Heart right ventricle (tissue), 16 donors: ENCODE measurements around the gene ADGRG4. TPM values are rescaled to one million over a fixed set of nuclear protein-coding genes. Genes with fewer than 3 reads are reported as not detected.
A peak's percentile ranks its signal among the peaks of the same experiment; 100 is the strongest.

Experiments
- ATAC-seq, 8 donors: fragments of 200-7000 bp; cut with Tn5 transposase; one replicate each; pipeline ENCODE4 v1.9.1; 2020; ENCODE audit warnings: mild to moderate bottlenecking in 8 of 8, moderate library complexity in 8 of 8, moderate number of reproducible peaks in 1 of 8
- DNase-seq, 2 donors: peaks; one replicate each; pipeline ENCODE4 v3.0.0-alpha.2; 2020
- H3K27ac ChIP-seq, 10 donors: fragments of 200-600 bp; sonication (generic) in 2 of 10; one replicate each; pipeline versions ENCODE4 v1.5.0 to v1.8.0; 2020 to 2022; ENCODE audit warnings: mild to moderate bottlenecking in 3 of 10
- H3K27me3 ChIP-seq, 7 donors: fragments of 200-600 bp; one replicate each; pipeline ENCODE4 v1.8.0; 2021 to 2022; ENCODE audit warnings: mild to moderate bottlenecking in 2 of 7
- H3K36me3 ChIP-seq, 9 donors: fragments of 200-600 bp; sonication (generic) in 1 of 9; one replicate each; pipeline versions ENCODE4 v1.5.0 to v1.8.0; 2020 to 2022; ENCODE audit warnings: mild to moderate bottlenecking in 2 of 9
- H3K4me1 ChIP-seq, 9 donors: fragments of 200-600 bp; sonication (generic) in 1 of 9; one replicate each; pipeline versions ENCODE4 v1.5.0 to v1.8.0; 2020 to 2022; ENCODE audit warnings: mild to moderate bottlenecking in 4 of 9
- H3K4me3 ChIP-seq, 10 donors: fragments of 200-600 bp; sonication (generic) in 2 of 10; one replicate each; pipeline versions ENCODE4 v1.5.0 to v1.8.0; 2020 to 2022; ENCODE audit warnings: mild to moderate bottlenecking in 7 of 10, moderate library complexity in 2 of 10
- H3K9me3 ChIP-seq, 11 donors: fragments of 200-600 bp in 10 of 11; sonication (generic) in 2 of 11; one replicate each; pipeline versions ENCODE4 v1.5.0 to v1.8.0; 2013 to 2022; ENCODE audit warnings: mild to moderate bottlenecking in 2 of 11, control low read depth in 1 of 11, moderate library complexity in 1 of 11
- CTCF ChIP-seq, 9 donors: fragments of 200-600 bp; sonication (generic) in 2 of 9; IDR thresholded peaks; one replicate each; pipeline versions ENCODE4 v1.5.0 to v1.8.0; 2021 to 2022; ENCODE audit warnings: antibody characterized with exemption in 9 of 9, mild to moderate bottlenecking in 5 of 9, moderate library complexity in 1 of 9
- WGBS, 2 donors: extraction: QIAGEN DNeasy Blood & Tissue Kit; methylation state at CpG; one replicate each; pipeline ENCODE4 v1.1.7; 2013; ENCODE audit warnings: inconsistent platforms in 1 of 2; 5-methylcytosine and 5-hydroxymethylcytosine counted together
- intact Hi-C, 10 donors: fragments of 100-400 bp; cut with DNase I; formaldehyde crosslinking; loops; one replicate each; pipeline versions ENCODE4 v1.11.1 to v1.14.2; 2022
- polyA plus RNA-seq, 2 donors: library from polyadenylated mRNA; stranded (reverse); fragments of 200-250 nt; gene quantifications; one replicate each; pipeline ENCODE4 v1.2.3, GENCODE V29; 2013
- total RNA-seq, 10 donors: library from RNA; stranded (reverse); fragmentation: NEBNext Ultra II Directional in 3 of 10; extraction: Animal tissue kit (Norgen Biotek cat#: 25700) in 3 of 10; gene quantifications; one replicate each; pipeline versions ENCODE4 v1.2.1 to v1.2.4, GENCODE V29; 2021 to 2023
- donor health status: Arrhythmogenic right ventricular cardiomyopathy.
- donor health status: ischemic (EF 13 %, LVEDD 7.1; RV severe dilation, severe dysfunction).
- donor health status: healthy with polysubstance abuse.
- donor health status: DM: no; HTN: yes; CAD: no.
- donor health status: DM: no; HTN: no; CAD: no.
- donor health status: ischemic (EF 25% LVEDD 6.9; RV normal size, moderate dysfunction).
- donor health status: ischemic (EF 25% LVEDD 5.7; RV mildly dilated, moderate dysfunction).
- donor health status: healthy.
- donor health status: DM: yes; HTN: yes; CAD: no.
- donor health status: Ischemic cardiomyopathy.
- donor health status: ischemic (EF 35%, LVEDD 5.7; RV mildly dilated, moderate dysfunction).
- donor health status: nonischemic (EF 11% LVEDD 7.7; RV severe dilation, severe dysfunction).
- donor health status: DM: yes; HTN: yes; CAD: no.
- donor health status: PGD.
- donor health status: ischemic (EF 29% LVEDD 5.4; RV normal size, mild dysfunction).
- donor health status: nonischemic (EF 23%, LVEDD 6.1; RV moderate dilation, normal function).

ADGRG4 gene
- total and polyA plus RNA-seq, 12 donors, result 0.02 to 0.09 TPM; not detected in 10

DNA sequence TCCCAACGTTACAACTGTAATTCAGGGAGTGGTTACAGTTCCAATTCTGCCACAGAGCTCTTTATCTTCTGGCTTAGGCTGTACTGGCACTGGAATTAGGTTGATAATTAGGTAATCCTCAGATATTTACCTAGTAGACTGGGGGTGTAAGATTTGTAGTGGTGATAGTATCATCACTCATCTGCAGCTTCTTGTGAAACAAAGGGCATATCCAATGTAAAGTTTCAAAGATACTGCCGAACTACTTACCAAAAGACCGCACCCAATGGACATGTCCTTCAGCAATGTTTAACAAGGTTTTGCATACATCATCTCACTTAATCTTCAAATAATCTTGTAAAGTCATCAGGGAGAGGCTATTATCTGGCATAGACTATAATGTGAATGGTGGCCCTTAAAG, 20.8 kb downstream of the ADGRG4 start:
- 69 to 76% methylated on average over 3 of the region's 3 CpGs for WGBS, 2 donors
- no peaks in the 10 kb centered on the region for H3K36me3 ChIP-seq
- H3K27ac ChIP-seq, result no peak overlapping the region
- intact Hi-C loops, result no loop called here
- ATAC-seq (no peak), DNase-seq (no peak)
- no peak overlapping the region for H3K4me3 ChIP-seq
- no peaks in the 10 kb centered on the region for H3K4me1 ChIP-seq
- peaks cover 0 to 15% (median 0%) of the 10 kb centered on the region in 7 donors for H3K27me3 ChIP-seq
- H3K9me3 ChIP-seq, result no peaks in the 10 kb centered on the region
- no peak for TF ChIP-seq CTCF (IDR thresholded peaks at IDR 0.05)

GRCh38 chrX:136322064-136322463, 21.3 kb downstream of the ADGRG4 start:
- DNase-seq, result no peak
- intact Hi-C loops, result no loop called here
- peaks cover 0 to 13% (median 0%) of the 10 kb centered on the region in 7 donors for H3K27me3 ChIP-seq
- no peaks in the 10 kb centered on the region for H3K36me3 ChIP-seq
- no peaks in the 10 kb centered on the region for H3K4me1 ChIP-seq
- H3K9me3 ChIP-seq, result no peaks in the 10 kb centered on the region
- H3K4me3 ChIP-seq, result no peak overlapping the region
- WGBS, 2 donors, result 55 to 57% methylated on average over 2 of the region's 2 CpGs
- no peak for TF ChIP-seq CTCF (IDR thresholded peaks at IDR 0.05)
- peak in 2 of 8 donors; percentile 27 to 41 for ATAC-seq
- no peak overlapping the region for H3K27ac ChIP-seq

DNA sequence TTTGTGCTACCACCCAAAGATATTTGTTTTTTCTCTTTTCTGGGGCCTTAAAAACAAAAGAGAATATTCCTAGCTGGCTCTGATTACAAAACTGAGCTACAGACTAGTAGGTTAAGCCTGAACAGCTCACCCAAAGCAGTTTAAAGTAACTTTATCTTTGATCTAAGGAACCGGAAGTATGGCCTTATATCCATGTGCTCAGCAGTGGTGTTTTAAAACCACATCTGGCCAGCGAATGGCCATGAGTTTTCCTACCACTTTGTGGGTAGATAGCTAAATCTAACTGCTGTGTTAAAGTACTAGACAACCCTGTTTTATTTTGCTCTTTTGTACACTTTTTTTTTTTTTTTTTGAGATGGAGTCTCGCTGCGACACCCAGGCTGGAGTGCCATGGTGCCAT, 24.6 kb downstream of the ADGRG4 start:
- H3K4me1 ChIP-seq, result no peaks in the 10 kb centered on the region
- H3K36me3 ChIP-seq, result no peaks in the 10 kb centered on the region
- H3K27me3 ChIP-seq, result peaks cover 0 to 9% (median 0%) of the 10 kb centered on the region in 7 donors
- 78 to 80% methylated on average over 2 to 4 of the region's 4 CpGs for whole genome bisulfite sequencing, 2 donors
- H3K9me3 ChIP-seq, result no peaks in the 10 kb centered on the region
- ATAC-seq (no peak), DNase-seq (no peak)
- H3K27ac ChIP-seq, result no peak overlapping the region
- no peak for TF ChIP-seq CTCF (IDR thresholded peaks at IDR 0.05)
- intact Hi-C loops, result no loop called here
- no peak overlapping the region for H3K4me3 ChIP-seq

GRCh38 chrX:136328933-136329332, 28.2 kb downstream of the ADGRG4 start:
- Histone ChIP-seq H3K36me3 (no peaks in the 10 kb centered on the region), H3K27me3 (peaks cover 0 to 9% (median 0%) of the 10 kb centered on the region in 7 donors), H3K4me1 (no peaks in the 10 kb centered on the region), H3K4me3 (no peak overlapping the region), H3K9me3 (no peaks in the 10 kb centered on the region), H3K27ac (no peak overlapping the region)
- DNase-seq (no peak), ATAC-seq (no peak)
- intact Hi-C loops, result no loop called here
- WGBS, 2 donors, result 56 to 68% methylated on average over 2 of the region's 2 CpGs
- no peak for TF ChIP-seq CTCF (IDR thresholded peaks at IDR 0.05)
